ENCODE data around the gene NEGR1. TPM values are rescaled to one million over a fixed set of nuclear protein-coding genes. Genes with fewer than 3 reads are reported as not detected.

NEGR1 gene
- total RNA-seq, 1 donor from 2014 or later, result 8.6 TPM

DNA sequence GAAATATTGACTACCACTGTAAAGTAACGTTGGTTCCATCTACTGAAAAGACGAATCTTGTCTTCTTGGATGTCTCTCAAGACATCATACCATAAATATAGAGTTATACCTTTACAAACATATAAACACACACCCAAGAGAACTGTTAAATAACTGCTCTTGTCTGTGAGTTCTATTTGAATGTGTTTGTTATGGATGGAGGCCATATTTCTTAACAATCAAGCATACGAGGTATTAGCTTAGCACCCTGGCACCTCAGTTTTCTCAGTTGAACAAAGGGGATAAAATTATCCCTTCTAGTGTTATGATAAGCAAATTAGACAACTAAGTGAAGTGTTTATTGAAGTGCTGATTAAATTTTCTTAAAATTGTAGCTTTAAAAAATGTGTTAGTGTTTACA is 864.9 kb downstream of the NEGR1 start:
- Mint-ChIP-seq H3K4me3 (ENCODE audit: unreplicated experiment) (no peak overlapping the region), H3K27me3 (ENCODE audit: low read depth, unreplicated experiment) (no peaks in the 10 kb centered on the region), H3K27ac (ENCODE audit: unreplicated experiment) (no peak overlapping the region), H3K4me1 (ENCODE audit: low read depth, unreplicated experiment) (no peaks in the 10 kb centered on the region), H3K36me3 (ENCODE audit: low read depth, unreplicated experiment) (no peaks in the 10 kb centered on the region), H3K9me3 (ENCODE audit: unreplicated experiment) (no peaks in the 10 kb centered on the region)
- no peak overlapping the region for H3K4me2 ChIP-seq (ENCODE audit: low read length)
- no peak overlapping the region for H3K4me3 ChIP-seq (ENCODE audit: insufficient read depth, low read depth, low read length)
- no peaks in the 10 kb centered on the region for H3K27me3 ChIP-seq (ENCODE audit: insufficient read depth, low read length)
- no peaks in the 10 kb centered on the region for H4K20me1 ChIP-seq (ENCODE audit: insufficient read depth, low read length)
- TF ChIP-seq, protein P1, sequence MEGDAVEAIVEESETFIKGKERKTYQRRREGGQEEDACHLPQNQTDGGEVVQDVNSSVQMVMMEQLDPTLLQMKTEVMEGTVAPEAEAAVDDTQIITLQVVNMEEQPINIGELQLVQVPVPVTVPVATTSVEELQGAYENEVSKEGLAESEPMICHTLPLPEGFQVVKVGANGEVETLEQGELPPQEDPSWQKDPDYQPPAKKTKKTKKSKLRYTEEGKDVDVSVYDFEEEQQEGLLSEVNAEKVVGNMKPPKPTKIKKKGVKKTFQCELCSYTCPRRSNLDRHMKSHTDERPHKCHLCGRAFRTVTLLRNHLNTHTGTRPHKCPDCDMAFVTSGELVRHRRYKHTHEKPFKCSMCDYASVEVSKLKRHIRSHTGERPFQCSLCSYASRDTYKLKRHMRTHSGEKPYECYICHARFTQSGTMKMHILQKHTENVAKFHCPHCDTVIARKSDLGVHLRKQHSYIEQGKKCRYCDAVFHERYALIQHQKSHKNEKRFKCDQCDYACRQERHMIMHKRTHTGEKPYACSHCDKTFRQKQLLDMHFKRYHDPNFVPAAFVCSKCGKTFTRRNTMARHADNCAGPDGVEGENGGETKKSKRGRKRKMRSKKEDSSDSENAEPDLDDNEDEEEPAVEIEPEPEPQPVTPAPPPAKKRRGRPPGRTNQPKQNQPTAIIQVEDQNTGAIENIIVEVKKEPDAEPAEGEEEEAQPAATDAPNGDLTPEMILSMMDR (IDR thresholded peaks at IDR 0.05; ENCODE audit: insufficient read depth, low read depth, low read length), result no peak
- no peak for TF ChIP-seq EZH2 (IDR thresholded peaks at IDR 0.05; ENCODE audit: insufficient read depth, low read length)
- H3K36me3 ChIP-seq (ENCODE audit: insufficient read depth, low read length), result no peaks in the 10 kb centered on the region
- no peak overlapping the region for H3K27ac ChIP-seq (ENCODE audit: low read depth, low read length)
- no peak overlapping the region for H3K9ac ChIP-seq (ENCODE audit: low read length)
- no peak overlapping the region for H2AFZ ChIP-seq (ENCODE audit: low read depth, low read length)
- no peaks in the 10 kb centered on the region for H3K4me1 ChIP-seq (ENCODE audit: insufficient read depth, low read length)
- H3K9me3 ChIP-seq (ENCODE audit: insufficient read depth, low read depth, low read length), result no peaks in the 10 kb centered on the region
- H3K79me2 ChIP-seq (ENCODE audit: insufficient read depth, low read length), result no peaks in the 10 kb centered on the region
- DNase-seq (ENCODE audit: low read depth), result no peak
- FAIRE-seq, result no peak

DNA sequence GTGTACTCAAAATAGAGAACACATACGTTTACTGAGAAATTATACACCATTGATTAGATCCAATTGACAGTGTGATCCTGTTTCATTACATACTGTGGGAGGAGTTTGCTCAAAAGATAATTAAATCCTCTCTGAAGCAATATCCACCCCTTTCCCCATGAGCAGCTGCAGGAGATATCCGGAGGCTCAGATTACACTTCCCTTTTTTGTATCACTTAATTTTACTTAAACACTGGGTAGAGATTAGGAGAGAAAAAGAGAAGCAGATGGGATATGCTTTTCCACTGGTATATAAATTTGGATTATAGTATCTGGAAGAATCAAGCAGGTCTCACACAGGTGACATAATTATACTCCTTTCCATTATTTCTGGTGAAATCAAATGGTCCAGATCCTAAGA is 868.2 kb downstream of the NEGR1 start:
- Histone ChIP-seq H3K4me3 (ENCODE audit: insufficient read depth, low read depth, low read length) (no peak overlapping the region), H3K9me3 (ENCODE audit: insufficient read depth, low read depth, low read length) (no peaks in the 10 kb centered on the region), H2AFZ (ENCODE audit: low read depth, low read length) (no peak overlapping the region), H3K9ac (ENCODE audit: low read length) (no peak overlapping the region), H3K4me1 (ENCODE audit: insufficient read depth, low read length) (no peaks in the 10 kb centered on the region), H3K79me2 (ENCODE audit: insufficient read depth, low read length) (no peaks in the 10 kb centered on the region), H3K4me2 (ENCODE audit: low read length) (no peak overlapping the region), H3K27ac (ENCODE audit: low read depth, low read length) (no peak overlapping the region), H3K36me3 (ENCODE audit: insufficient read depth, low read length) (no peaks in the 10 kb centered on the region), H3K27me3 (ENCODE audit: insufficient read depth, low read length) (no peaks in the 10 kb centered on the region), H4K20me1 (ENCODE audit: insufficient read depth, low read length) (no peaks in the 10 kb centered on the region)
- TF ChIP-seq, protein P1 (IDR thresholded peaks at IDR 0.05; ENCODE audit: insufficient read depth, low read depth, low read length), result no peak
- TF ChIP-seq EZH2 (IDR thresholded peaks at IDR 0.05; ENCODE audit: insufficient read depth, low read length), result no peak
- Mint-ChIP-seq H3K4me3 (ENCODE audit: unreplicated experiment) (no peak overlapping the region), H3K27ac (ENCODE audit: unreplicated experiment) (no peak overlapping the region), H3K4me1 (ENCODE audit: low read depth, unreplicated experiment) (no peaks in the 10 kb centered on the region), H3K9me3 (ENCODE audit: unreplicated experiment) (no peaks in the 10 kb centered on the region), H3K27me3 (ENCODE audit: low read depth, unreplicated experiment) (no peaks in the 10 kb centered on the region), H3K36me3 (ENCODE audit: low read depth, unreplicated experiment) (no peaks in the 10 kb centered on the region)
- no peak for FAIRE-seq
- no peak for DNase-seq (ENCODE audit: low read depth)

DNA sequence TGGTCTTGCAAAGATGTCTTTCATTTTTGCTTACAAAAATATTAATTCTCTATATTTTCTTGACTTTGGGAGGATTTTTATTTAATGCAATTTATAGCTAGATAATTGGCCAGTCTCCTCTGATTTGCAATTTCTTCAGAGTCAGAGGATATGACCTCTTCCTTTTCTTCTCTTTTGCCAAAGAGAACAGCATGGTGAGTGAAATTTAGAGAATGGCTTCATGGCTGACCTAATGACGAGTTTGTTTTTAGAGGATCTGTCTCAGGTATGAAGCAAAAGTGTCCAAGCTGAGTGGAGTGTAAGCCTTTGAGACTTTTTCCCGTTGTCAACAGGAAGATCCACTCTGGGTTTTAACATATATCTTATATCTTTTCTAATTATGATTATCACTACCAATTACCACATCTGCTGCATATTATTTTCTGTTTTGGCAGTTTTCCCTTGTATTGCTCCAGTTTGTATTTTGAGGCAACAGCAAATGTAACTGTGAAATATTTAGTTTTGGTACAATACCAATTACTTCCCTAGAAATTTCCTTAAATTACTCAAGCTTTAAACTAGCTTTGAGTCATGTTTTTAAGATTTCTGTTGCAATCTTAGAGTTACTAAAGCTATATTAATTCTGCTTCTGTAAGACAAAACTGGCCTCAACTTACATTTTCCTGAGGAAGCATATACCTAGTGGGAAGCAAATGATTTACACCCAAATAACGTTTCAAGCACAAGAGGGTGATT is 868.7 kb downstream of the NEGR1 start:
- no peak for TF ChIP-seq EZH2 (IDR thresholded peaks at IDR 0.05; ENCODE audit: insufficient read depth, low read length)
- TF ChIP-seq, protein P1 (IDR thresholded peaks at IDR 0.05; ENCODE audit: insufficient read depth, low read depth, low read length), result no peak
- H3K36me3 ChIP-seq (ENCODE audit: insufficient read depth, low read length), result no peaks in the 10 kb centered on the region
- H3K4me3 Mint-ChIP-seq (ENCODE audit: unreplicated experiment), result no peak overlapping the region
- no peaks in the 10 kb centered on the region for H3K79me2 ChIP-seq (ENCODE audit: insufficient read depth, low read length)
- no peaks in the 10 kb centered on the region for H4K20me1 ChIP-seq (ENCODE audit: insufficient read depth, low read length)
- no peak overlapping the region for H3K9ac ChIP-seq (ENCODE audit: low read length)
- H3K27me3 ChIP-seq (ENCODE audit: insufficient read depth, low read length), result no peaks in the 10 kb centered on the region
- no peak overlapping the region for H2AFZ ChIP-seq (ENCODE audit: low read depth, low read length)
- H3K9me3 ChIP-seq (ENCODE audit: insufficient read depth, low read depth, low read length), result no peaks in the 10 kb centered on the region
- no peak overlapping the region for H3K4me3 ChIP-seq (ENCODE audit: insufficient read depth, low read depth, low read length)
- no peak overlapping the region for H3K27ac ChIP-seq (ENCODE audit: low read depth, low read length)
- H3K4me1 Mint-ChIP-seq (ENCODE audit: low read depth, unreplicated experiment), result no peaks in the 10 kb centered on the region
- no peak overlapping the region for H3K27ac Mint-ChIP-seq (ENCODE audit: unreplicated experiment)
- no peaks in the 10 kb centered on the region for H3K27me3 Mint-ChIP-seq (ENCODE audit: low read depth, unreplicated experiment)
- DNase-seq (ENCODE audit: low read depth), result no peak
- FAIRE-seq, result no peak
- H3K36me3 Mint-ChIP-seq (ENCODE audit: low read depth, unreplicated experiment), result no peaks in the 10 kb centered on the region
- H3K9me3 Mint-ChIP-seq (ENCODE audit: unreplicated experiment), result no peaks in the 10 kb centered on the region
- no peaks in the 10 kb centered on the region for H3K4me1 ChIP-seq (ENCODE audit: insufficient read depth, low read length)
- no peak overlapping the region for H3K4me2 ChIP-seq (ENCODE audit: low read length)
